Panc1 (cell line): ENCODE measurements around the gene MEIS3.
"Not testable (repeated sequence)": the region's sequence is repeated elsewhere in the genome, so short reads cannot be mapped to it uniquely, and the experiment has no call there.

Source experiments
- CTCF ChIP-seq: fragments of 450-650 bp; IDR thresholded peaks from 2 replicates; pipeline ENCODE4 v1.5.1; 2017; ENCODE audit warnings: mild to moderate bottlenecking
- POLR2AphosphoS5 ChIP-seq: IDR thresholded peaks from 2 replicates; pipeline ENCODE4 v1.6.1; 2012; ENCODE audit warnings: mild to moderate bottlenecking, low read depth, low read length, moderate library complexity

- TF ChIP-seq CTCF, POLR2AphosphoS5: not testable (repeated sequence)
Measured at GRCh38 chr19:47386582-47386981, 32.7 kb downstream of the MEIS3 start.
